ENCODE results near the gene MUC22.

GRCh38 chr6:31033075-31033474, 22.8 kb downstream of the MUC22 start:
- no peak for TF ChIP-seq PKNOX1 (IDR thresholded peaks at IDR 0.05)
- no peak for TF ChIP-seq BHLHE40 (IDR thresholded peaks at IDR 0.05; ENCODE audit: borderline replicate concordance)
- no peak for TF ChIP-seq FOXK2 (IDR thresholded peaks at IDR 0.05)
- no peak for TF ChIP-seq HDGF (IDR thresholded peaks at IDR 0.05; ENCODE audit: borderline replicate concordance)
- no peak for TF ChIP-seq FOXA1 (IDR thresholded peaks at IDR 0.05)

Data from HEK293T (cell line).